GM21528 (cell line): ENCODE results near the gene NEK10.
A peak's percentile ranks its signal among the peaks of the same experiment; 100 is the strongest.

Source experiments
- ATAC-seq: cut with Tn5 transposase; IDR thresholded peaks from one replicate; pipeline ENCODE4 v1.9.1; 2021; ENCODE audit warnings: mild to moderate bottlenecking, moderate library complexity; ENCODE audit not compliant: unreplicated experiment, low FRiP score

Gene NEK10

GRCh38 chr3:27254896-27255295 lies 114.3 kb downstream of the NEK10 start:
- no peak for ATAC-seq

GRCh38 chr3:27253831-27254230 lies 115.4 kb downstream of the NEK10 start:
- ATAC-seq, result peak; percentile 82

GRCh38 chr3:27253391-27253790 lies 115.8 kb downstream of the NEK10 start:
- no peak for ATAC-seq

GRCh38 chr3:27252646-27253045 lies 116.5 kb downstream of the NEK10 start:
- no peak for ATAC-seq

DNA sequence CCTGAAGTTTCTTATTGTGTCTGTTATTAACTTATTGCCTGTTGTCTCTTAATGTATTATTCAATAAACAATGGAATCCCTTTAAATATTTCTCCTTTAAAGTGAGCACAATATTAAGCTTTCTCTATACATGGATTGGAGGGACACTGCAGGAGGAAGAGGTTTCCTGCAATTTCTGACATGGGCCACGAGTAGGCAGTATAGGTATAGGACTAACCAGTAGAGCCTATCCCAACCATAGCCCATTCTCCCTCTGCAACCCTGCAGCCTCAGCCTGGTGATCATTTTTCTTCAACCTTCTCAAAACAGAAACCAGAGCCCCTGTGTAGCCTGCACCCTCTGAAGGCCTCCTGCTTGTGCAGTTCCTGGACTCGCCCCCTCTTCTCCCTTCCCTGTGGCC lies 124.8 kb downstream of the NEK10 start:
- ATAC-seq, result no peak

- no peak for ATAC-seq
These were observed 129.2 kb downstream of the NEK10 start for GRCh38 chr3:27239951-27240350.

GRCh38 chr3:27228805-27229204 lies 140.4 kb downstream of the NEK10 start:
- no peak for ATAC-seq

DNA sequence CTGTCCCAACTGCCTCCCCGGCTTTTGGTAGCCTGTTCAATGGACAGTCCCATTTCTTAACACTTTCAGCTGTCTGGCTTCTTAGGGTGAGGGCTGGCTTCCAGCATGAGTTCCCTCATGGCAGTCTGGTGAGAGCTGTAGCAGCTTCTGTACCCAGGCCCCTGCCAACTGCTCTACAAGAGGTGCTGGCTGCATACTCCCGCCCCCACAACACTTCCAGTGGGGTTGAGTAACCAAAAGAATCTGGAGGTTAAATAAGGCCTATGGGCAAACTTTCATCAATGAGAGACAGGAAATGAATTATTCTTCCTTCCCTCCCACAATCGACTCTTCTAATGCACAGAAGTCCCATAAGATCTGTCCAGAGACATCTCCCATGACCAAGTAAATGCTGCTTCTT lies 145.0 kb downstream of the NEK10 start:
- no peak for ATAC-seq

- no peak for ATAC-seq
These were observed 147.8 kb downstream of the NEK10 start for GRCh38 chr3:27221264-27221932.

DNA sequence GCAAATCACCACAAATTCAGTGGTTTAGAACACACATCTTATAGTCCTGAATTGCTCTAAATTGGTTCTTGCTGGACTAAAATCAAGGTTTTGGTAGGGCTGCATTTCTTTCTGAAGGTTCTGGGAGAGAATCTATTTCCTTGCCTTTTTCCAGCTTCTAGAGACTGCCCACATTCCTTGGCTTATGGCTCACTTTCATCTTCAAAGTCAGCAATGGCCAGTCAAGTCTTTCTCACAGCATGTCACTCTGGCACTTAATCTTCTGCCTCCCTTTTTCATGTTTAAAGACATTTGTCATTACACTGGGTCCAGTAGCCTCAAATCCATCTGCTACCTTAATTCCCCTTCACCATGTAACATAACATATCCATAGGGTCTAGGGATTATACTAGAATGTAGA lies 149.0 kb downstream of the NEK10 start:
- ATAC-seq, result no peak

DNA sequence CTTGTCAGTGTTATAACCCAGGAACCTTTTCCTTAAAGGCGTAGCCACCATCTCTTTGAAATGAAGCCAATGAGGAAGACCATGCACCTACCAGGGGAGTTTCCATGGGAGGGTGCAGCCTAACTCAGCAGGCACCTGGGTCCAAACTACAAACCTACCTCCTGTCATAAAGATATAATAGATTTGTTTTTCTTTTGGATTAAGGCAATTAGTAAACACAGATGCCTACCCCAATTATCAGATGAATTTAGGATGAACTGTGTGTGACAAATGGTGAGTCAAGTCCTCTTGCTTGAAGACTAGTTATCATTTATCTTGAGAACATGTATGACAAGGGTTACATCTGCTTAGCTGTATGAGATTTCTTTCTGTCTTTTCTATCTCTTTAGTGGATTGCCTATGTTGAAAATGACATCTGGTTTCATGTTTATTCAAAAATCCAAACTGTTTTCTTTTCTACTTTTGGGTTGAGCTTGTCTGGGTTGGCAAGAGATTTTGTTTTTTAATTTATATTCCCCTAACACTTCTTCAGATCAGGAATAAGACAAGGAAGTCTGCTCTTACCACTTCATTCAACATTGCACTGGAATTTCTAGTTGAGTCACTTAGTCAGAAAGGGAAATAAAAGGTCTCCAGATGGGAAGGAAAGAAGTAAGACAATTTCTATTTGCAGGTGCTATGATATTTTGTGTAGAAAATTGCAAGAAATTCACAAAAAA lies 149.9 kb downstream of the NEK10 start:
- ATAC-seq, result no peak

DNA sequence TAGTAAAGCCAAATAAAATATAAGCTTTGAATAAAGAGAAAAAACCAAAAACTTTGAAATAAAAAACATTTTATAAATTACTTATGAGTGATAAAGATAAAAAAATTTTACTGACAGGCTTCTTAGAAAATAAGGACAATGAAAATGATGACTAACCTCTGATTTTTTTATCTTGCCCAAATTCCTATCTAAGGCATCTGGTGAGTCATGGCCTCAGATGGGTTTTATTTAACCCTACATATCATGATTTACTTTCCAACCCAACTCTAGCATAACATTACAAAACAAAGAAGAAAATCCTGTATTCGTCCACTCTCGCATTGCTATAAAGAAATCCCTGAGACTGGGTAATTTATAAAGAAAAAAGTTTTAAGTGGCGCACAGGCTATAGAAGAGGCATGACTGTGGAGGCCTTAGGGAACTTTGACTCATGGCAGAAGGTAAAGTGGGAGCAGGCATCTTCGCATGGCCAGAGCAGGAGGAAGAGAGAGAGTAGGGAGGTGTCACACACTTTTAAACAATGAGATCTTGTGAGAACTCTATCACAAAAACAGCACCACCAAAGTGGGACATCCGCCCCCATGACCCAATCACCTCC lies 152.1 kb downstream of the NEK10 start:
- no peak for ATAC-seq

- ATAC-seq, result no peak
These were observed 152.8 kb downstream of the NEK10 start for GRCh38 chr3:27216295-27216855.

- ATAC-seq, result no peak
These were observed 155.7 kb downstream of the NEK10 start for GRCh38 chr3:27213450-27213849.

DNA sequence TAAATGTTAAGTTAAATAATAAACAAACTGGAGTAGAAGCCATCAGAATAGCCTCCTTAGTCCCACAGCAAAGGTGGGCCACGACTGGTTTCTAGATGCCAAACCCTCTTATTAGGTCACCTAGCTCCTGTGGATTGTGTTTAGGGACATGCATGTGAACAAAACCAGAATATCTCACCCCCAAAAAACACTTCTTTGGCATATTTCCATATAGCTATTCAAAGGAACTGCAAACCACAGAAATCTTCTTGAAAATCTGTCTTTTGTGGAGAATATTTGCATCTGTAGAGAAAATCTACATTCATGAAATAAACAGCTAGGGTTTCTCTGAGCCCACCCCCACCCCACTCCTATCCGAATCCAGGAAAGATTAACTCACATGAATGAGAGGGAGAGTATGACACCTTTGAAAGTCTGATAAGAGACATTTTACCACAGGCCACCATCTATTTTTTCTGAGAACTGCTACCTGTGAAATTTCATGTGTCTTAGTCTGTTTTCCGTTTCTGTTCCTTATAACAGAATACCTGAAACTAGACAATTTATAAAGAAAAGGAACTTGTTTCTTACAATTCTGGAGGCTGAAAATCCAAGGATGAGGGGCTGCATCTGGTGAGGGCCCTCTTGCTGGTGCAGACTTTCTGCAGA lies 159.4 kb downstream of the NEK10 start:
- ATAC-seq, result peak; percentile 69

DNA sequence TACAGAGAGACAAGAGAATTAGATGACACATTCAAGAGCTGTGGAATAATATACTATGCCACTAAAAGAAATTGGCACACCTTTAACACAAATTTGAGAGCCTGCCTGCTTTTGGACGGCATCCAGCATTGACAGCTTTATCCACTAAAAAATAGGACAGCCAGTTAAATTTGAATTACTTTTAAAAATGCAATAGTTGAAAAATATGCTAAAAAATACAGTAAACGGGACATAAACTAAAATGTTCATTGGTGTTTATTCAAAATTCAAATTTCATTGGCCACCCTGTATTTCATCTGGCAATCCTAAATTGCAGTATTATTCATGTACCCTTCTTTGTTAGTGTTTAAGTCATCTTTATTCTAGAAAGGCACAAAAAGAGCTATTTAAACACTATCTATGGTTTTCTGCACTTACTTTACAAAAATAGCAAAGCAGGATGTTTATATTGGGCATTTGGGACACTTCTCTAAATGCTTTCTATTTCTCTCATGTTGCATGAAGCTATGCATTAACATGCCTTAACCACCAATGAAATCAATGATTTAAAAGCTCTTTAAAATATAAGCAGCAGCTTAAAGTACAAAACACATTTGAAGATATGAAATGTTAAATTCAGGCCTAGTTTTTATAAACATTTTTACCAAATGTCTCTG lies 160.1 kb downstream of the NEK10 start:
- no peak for ATAC-seq

- ATAC-seq, result no peak
These were observed 166.2 kb downstream of the NEK10 start for GRCh38 chr3:27202959-27203358.

GRCh38 chr3:27201492-27201891 lies 167.7 kb downstream of the NEK10 start:
- ATAC-seq, result no peak

- no peak for ATAC-seq
These were observed 168.3 kb downstream of the NEK10 start for GRCh38 chr3:27200721-27201489.
